Fibroblast of the aortic adventitia (primary cell): ENCODE results near the gene VOPP1. TPM values are rescaled to one million over a fixed set of nuclear protein-coding genes. Genes with fewer than 3 reads are reported as not detected.

Source experiments
- DNase-seq: peaks from one replicate; pipeline ENCODE4 v3.0.0-alpha.2; 2010; ENCODE audit warnings: low read depth
- H3K4me3 ChIP-seq: 2 replicates; pipeline ENCODE4 v1.5.1; 2011; ENCODE audit warnings: low read depth, mild to moderate bottlenecking, control low read depth, low read length, moderate library complexity
- total RNA-seq: library from RNA; depleted of rRNA; stranded (reverse); fragments of >200 nt; gene quantifications from 2 replicates; pipeline ENCODE4 v1.2.3, GENCODE V29; 2012; ENCODE audit warnings: low replicate concordance
- TF ChIP-seq, protein P1 (sequence below): IDR thresholded peaks from 2 replicates; pipeline ENCODE4 v1.5.1; 2011; ENCODE audit warnings: mild to moderate bottlenecking, low read length, control low read depth, inconsistent platforms; ENCODE audit not compliant: insufficient read depth

VOPP1 gene
- total RNA-seq, 1 donor: 89.4 TPM

DNA sequence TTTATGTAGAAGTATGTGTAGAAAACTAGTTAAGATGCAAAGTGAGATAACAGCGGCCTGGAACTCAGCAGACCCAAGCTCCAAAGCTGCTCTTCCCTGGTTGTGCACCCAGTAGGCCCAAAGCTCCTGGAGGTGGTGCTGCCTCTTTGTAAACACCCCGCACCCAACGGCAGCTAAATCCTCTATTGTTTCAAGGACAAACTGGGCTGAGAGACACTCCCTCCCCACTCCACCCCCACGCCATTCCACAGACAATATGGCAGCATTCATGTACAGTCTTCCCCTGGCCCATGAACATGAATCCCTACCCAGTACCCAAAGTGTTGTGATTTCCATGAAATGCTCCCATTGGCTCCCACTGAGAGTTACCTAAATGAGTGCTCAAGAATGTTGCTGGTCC, 73.5 kb downstream of the VOPP1 start:
- TF ChIP-seq, protein P1, sequence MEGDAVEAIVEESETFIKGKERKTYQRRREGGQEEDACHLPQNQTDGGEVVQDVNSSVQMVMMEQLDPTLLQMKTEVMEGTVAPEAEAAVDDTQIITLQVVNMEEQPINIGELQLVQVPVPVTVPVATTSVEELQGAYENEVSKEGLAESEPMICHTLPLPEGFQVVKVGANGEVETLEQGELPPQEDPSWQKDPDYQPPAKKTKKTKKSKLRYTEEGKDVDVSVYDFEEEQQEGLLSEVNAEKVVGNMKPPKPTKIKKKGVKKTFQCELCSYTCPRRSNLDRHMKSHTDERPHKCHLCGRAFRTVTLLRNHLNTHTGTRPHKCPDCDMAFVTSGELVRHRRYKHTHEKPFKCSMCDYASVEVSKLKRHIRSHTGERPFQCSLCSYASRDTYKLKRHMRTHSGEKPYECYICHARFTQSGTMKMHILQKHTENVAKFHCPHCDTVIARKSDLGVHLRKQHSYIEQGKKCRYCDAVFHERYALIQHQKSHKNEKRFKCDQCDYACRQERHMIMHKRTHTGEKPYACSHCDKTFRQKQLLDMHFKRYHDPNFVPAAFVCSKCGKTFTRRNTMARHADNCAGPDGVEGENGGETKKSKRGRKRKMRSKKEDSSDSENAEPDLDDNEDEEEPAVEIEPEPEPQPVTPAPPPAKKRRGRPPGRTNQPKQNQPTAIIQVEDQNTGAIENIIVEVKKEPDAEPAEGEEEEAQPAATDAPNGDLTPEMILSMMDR: no peak
- no peak for DNase-seq
- no peak overlapping the region for H3K4me3 ChIP-seq

DNA sequence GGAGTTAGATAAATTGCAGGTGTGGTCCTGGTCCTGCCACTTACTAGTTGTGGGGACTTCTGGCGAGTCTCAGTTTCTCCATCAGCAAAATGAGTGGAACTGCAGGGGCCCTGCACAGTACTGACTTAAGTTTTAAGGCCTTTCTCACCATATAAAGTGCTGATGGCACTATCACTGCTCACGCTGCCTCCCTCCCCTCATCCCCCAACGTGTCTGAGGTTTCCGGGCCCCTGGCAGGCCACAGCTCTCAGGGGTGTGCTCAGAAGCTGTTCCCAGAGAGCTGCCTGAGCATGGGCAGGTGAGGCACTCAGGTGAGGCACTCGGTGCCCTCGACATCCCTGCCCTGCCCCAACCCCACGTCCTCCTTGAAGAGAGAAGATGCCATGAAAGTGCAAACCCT, 74.2 kb downstream of the VOPP1 start:
- TF ChIP-seq, protein P1: no peak
- H3K4me3 ChIP-seq: no peak overlapping the region
- DNase-seq: no peak

DNA sequence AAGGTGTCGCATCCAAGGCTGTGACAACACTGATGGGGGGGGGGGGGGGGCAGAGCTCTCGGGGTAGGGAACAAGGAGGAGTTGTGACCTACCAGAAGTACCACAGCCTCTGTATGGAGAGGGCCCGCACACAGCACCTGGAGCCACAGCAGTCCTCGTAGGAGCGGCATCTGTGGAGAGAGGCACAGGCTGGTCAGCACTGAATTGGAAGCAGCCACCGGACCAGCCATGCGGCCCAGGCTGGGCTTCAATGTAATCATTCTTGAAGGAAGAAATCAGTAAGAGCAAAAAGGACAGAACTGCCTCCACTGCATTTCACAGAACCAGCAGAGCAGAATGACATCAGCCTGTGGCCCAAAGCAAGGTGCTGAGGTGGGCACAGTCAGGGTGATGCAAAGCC, 74.8 kb downstream of the VOPP1 start:
- no peak overlapping the region for H3K4me3 ChIP-seq
- no peak for DNase-seq
- TF ChIP-seq, protein P1: no peak

DNA sequence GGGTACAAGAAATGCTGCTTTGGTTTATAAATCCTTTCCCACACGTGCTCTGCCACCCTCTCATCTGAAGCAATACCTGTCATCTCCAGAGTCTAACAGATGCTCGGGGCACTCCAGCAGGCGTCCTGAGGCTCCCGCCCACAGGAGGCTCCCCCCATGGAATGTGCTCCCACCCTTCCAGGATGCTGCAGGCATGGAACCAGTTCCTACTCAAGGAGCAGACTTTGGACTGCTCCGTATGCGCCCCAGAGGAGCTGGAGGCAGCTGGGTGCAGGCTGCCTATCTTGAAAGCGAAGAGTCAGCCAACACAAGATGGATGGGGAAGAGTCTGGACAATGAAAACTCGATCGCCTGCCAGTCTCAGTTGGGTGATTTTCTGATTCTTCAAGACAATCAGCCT, 75.4 kb downstream of the VOPP1 start:
- TF ChIP-seq, protein P1: no peak
- DNase-seq: no peak
- no peak overlapping the region for H3K4me3 ChIP-seq

DNA sequence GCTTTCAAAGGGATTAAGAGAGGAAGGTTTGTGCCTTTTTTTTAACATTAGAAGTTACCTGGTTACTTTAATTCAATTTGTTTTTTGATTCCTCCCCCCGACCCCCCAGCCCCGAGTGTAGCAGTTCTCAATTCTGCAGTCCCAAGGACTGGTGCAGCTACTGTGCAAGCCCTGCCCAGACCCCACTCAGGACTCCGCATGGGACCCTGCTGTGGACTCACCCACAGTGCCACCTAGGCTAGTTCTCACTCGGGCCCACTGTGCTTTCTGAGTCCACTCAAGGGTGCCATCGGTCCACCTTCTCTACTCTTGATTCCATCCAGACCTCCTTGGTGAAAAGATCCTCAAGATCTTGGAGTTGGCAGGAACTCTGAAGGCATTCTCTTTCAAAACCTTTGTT, 77.4 kb downstream of the VOPP1 start:
- no peak overlapping the region for H3K4me3 ChIP-seq
- TF ChIP-seq, protein P1: no peak
- no peak for DNase-seq

DNA sequence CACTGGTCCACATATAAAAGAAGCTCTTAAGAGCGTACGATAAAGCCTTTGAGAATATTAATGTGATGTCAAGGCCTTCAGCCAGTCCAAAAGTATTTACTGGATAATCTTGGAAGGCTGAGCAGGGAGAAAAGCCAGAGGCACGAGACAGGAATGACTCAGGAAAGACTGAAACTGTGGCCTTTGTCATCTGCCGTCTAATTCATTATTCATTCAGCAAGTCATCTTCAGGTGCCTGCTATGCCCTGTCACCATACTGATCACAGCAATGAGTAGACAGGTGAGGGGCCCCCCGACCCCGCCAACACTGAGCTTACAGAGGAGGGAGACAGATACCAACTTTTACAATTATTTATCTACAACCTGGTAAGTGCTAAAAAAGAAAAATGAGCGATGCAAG, 78.9 kb downstream of the VOPP1 start:
- H3K4me3 ChIP-seq: no peak overlapping the region
- peak; percentile 38 for DNase-seq
- TF ChIP-seq, protein P1: no peak

DNA sequence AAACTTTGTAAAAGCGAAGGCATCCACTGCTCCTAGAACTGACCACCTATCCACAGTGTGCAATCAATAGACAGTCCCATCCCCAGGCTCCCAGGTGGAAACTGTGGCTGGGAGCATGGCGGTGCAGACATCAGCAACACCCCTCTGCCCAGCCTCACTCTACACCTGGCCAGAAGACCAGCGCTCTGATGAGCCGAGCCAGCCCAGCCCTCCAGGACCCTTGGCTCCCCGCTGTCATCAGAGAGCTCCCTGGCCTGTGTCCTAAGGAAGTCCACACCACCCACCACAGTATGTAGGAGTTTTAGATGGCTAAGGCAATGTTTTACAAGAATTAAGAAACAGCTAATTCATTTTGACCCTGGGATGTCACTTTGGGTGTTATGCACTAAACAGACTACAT, 81.0 kb downstream of the VOPP1 start:
- no peak for DNase-seq
- TF ChIP-seq, protein P1: no peak
- H3K4me3 ChIP-seq: no peak overlapping the region
